GM12872 (cell line): ENCODE results near the gene LYRM4.

Experiments
- TF ChIP-seq, protein P1 (sequence below): IDR thresholded peaks from 3 replicates; pipeline ENCODE4 v1.5.1; 2011; ENCODE audit warnings: low read depth, mild to moderate bottlenecking, low read length, moderate library complexity; ENCODE audit not compliant: insufficient read depth

LYRM4 gene

GRCh38 chr6:5280920-5281319 is 20.2 kb upstream of the LYRM4 start:
- TF ChIP-seq, protein P1, sequence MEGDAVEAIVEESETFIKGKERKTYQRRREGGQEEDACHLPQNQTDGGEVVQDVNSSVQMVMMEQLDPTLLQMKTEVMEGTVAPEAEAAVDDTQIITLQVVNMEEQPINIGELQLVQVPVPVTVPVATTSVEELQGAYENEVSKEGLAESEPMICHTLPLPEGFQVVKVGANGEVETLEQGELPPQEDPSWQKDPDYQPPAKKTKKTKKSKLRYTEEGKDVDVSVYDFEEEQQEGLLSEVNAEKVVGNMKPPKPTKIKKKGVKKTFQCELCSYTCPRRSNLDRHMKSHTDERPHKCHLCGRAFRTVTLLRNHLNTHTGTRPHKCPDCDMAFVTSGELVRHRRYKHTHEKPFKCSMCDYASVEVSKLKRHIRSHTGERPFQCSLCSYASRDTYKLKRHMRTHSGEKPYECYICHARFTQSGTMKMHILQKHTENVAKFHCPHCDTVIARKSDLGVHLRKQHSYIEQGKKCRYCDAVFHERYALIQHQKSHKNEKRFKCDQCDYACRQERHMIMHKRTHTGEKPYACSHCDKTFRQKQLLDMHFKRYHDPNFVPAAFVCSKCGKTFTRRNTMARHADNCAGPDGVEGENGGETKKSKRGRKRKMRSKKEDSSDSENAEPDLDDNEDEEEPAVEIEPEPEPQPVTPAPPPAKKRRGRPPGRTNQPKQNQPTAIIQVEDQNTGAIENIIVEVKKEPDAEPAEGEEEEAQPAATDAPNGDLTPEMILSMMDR, result no peak

- TF ChIP-seq, protein P1, result no peak
These were observed 19.2 kb upstream of the LYRM4 start for GRCh38 chr6:5279891-5280338.

GRCh38 chr6:5278565-5279120 is 17.9 kb upstream of the LYRM4 start:
- TF ChIP-seq, protein P1, result no peak

DNA sequence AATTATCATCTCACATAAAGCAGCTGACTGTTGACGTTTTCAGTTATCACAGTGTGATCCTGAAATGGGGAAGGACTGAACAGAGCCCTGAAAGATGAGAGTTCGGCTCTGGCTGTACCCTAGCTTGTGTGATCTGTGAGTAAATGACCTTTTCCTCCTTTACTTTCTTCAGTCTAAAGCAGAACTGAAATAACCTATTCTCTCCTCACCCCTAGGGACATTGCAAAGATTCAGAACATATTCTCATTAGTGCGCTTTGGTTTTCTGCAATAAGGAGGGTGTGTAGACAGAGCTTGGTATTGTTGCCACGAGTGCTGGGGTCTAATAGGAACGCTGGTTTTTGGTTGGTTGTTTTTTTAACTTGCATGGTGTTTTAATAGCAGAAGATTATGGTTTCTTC is 17.3 kb upstream of the LYRM4 start:
- TF ChIP-seq, protein P1, result no peak

DNA sequence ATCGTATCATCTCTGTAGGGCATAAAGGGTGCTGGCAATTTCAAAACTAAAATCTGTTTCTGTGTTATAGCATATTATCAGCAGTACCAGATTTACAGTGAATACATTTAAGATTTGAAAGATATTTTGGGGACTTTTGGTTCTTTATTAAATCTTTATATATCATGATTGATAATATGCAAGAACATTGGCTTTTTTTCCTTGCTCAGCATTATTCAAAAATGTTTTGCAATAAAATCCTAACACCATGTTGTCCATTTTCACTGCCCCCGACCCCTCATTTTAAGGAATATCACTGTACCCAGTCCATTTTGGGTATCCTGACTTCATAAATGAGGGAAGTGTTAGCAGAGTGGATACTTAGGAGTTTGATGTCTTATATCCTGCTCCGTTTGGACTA is 16.8 kb upstream of the LYRM4 start:
- TF ChIP-seq, protein P1, result no peak

GRCh38 chr6:5276581-5276980 is 15.8 kb upstream of the LYRM4 start:
- TF ChIP-seq, protein P1, result no peak

GRCh38 chr6:5275497-5275896 is 14.7 kb upstream of the LYRM4 start:
- TF ChIP-seq, protein P1, result no peak
